SU-DHL-6 (cell line): Measurements from ENCODE around the gene NIPSNAP2.

Experiments
- H2AFZ ChIP-seq: fragments of 200-600 bp; sonication (generic); 2 replicates; pipeline ENCODE4 v1.6.1; 2014; ENCODE audit warnings: low read depth, mild to moderate bottlenecking, moderate library complexity, mixed read lengths, antibody characterized with exemption, low read length; ENCODE audit not compliant: severe bottlenecking
- H3F3A ChIP-seq: fragments of 200-600 bp; shearing (Covaris generic); 2 replicates; pipeline ENCODE4 v1.6.0; 2016; ENCODE audit warnings: antibody characterized with exemption, mild to moderate bottlenecking; ENCODE audit not compliant: insufficient read depth
- H3K27ac ChIP-seq: fragments of 200-600 bp; sonication (generic); 2 replicates; pipeline ENCODE4 v1.5.1; 2016; ENCODE audit warnings: low read depth, mild to moderate bottlenecking, low read length, moderate library complexity, mixed read lengths
- H3K27me3 ChIP-seq: fragments of 200-600 bp; sonication (generic), shearing (Covaris generic); 2 replicates; pipeline ENCODE4 v1.6.0; 2014; ENCODE audit warnings: mild to moderate bottlenecking, low read length
- H3K36me3 ChIP-seq: fragments of 200-600 bp; sonication (generic); 2 replicates; pipeline ENCODE4 v1.6.1; 2014; ENCODE audit warnings: mild to moderate bottlenecking, low read length, mixed read lengths
- H3K4me2 ChIP-seq: fragments of 300-600, 200-600 bp; shearing (Covaris generic), sonication (generic); 2 replicates; pipeline ENCODE4 v1.6.0; 2014; ENCODE audit warnings: low read length, low read depth, mild to moderate bottlenecking; ENCODE audit not compliant: poor library complexity, severe bottlenecking
- H3K4me3 ChIP-seq: fragments of 200-600 bp; sonication (generic); 2 replicates; pipeline ENCODE4 v1.5.1; 2014; ENCODE audit warnings: antibody characterized with exemption, low read length, mild to moderate bottlenecking, mixed read lengths; ENCODE audit not compliant: insufficient read depth, poor library complexity, severe bottlenecking
- H3K79me2 ChIP-seq: fragments of 200-600 bp; sonication (generic); 2 replicates; pipeline ENCODE4 v1.6.1; 2014; ENCODE audit warnings: mild to moderate bottlenecking, low read length, moderate library complexity; ENCODE audit not compliant: insufficient read depth
- H3K9ac ChIP-seq: fragments of 200-600 bp; sonication (generic); 2 replicates; pipeline ENCODE4 v1.7.0; 2014; ENCODE audit warnings: mild to moderate bottlenecking, low read length
- H3K9me2 ChIP-seq: fragments of 200-600 bp; sonication (generic); replicated peaks from 2 replicates; pipeline ENCODE4 v1.6.1; 2014; ENCODE audit warnings: low read length; ENCODE audit not compliant: insufficient read depth
- H3K9me3 ChIP-seq: fragments of 200-600 bp; sonication (generic); 2 replicates; pipeline ENCODE4 v1.6.1; 2014; ENCODE audit warnings: low read length, mixed read lengths; ENCODE audit not compliant: insufficient read depth
- H4K20me1 ChIP-seq: fragments of 200-600 bp; sonication (generic); 2 replicates; pipeline ENCODE4 v1.6.1; 2014; ENCODE audit warnings: low read depth, mild to moderate bottlenecking, antibody characterized with exemption, low read length, moderate library complexity, mixed read lengths
- EZH2phosphoT487 ChIP-seq: fragments of 200-600 bp; sonication (generic), shearing (Covaris generic); conservative IDR thresholded peaks from 2 replicates; pipeline ENCODE4 v1.6.1; 2018; ENCODE audit warnings: mild to moderate bottlenecking, antibody characterized with exemption, low read length, moderate library complexity, mixed read lengths
- TF ChIP-seq, protein P1 (sequence below): fragments of 200-600 bp; sonication (generic); IDR thresholded peaks from one replicate; pipeline ENCODE4 v1.5.1; 2017; ENCODE audit warnings: antibody characterized with exemption, mild to moderate bottlenecking, low read length, moderate library complexity; ENCODE audit not compliant: insufficient read depth, poor library complexity, severe bottlenecking

Gene NIPSNAP2

DNA sequence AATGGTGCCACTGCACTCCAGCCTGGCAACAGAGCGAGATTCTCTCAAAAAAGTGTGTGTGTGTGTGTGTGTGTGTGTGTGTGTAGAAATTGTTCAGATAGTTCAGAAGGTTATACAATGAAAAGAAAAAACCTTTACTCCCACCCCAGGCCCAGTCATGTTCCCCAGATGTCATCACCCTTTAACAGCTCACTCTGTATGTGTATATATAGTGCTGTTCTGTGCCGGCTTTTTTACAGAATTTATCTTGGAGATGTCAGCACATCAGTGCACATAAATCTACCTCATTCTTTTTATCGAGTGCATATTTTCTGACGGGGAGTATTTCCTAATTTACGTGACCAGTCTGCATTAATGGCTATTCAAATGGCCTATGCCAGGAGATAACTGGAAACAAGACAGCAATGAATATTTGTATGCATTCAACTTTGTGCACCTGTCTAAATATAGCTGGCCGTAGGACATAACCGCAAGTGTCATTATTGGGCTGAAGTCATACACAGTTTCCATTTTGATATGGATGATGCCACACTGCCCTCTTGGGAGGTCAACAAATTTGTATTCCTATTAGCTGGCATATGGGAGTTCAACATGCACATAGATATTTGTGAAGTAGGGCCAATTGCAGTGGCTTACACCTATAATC is 11.7 kb downstream of the NIPSNAP2 start:
- no peaks in the 10 kb centered on the region for H3K79me2 ChIP-seq
- H4K20me1 ChIP-seq: no peaks in the 10 kb centered on the region

DNA sequence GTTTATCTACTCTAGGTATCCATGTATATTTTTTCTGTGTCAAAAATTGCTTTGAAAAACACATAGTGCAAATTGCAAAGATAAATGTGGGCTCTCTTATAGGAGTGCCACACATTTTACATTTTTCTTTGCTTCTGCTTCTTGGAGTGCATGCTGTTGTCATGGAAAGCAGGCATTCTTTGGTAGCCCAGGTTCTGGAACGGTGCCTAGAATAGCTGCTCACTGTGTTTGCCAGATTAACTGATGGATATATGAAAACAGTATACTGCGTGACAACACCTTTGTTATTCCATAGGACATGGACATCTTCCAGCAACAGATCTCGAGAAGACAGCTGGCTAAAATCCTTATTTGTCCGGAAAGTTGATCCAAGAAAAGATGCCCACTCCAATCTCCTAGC is 13.4 kb downstream of the NIPSNAP2 start:
- H3K9ac ChIP-seq: no peak overlapping the region
- H3K4me3 ChIP-seq: no peak overlapping the region
- peaks cover 2% of the 10 kb centered on the region; the same call in 1 of the 2 replicates for H3K36me3 ChIP-seq
- TF ChIP-seq, protein P1, sequence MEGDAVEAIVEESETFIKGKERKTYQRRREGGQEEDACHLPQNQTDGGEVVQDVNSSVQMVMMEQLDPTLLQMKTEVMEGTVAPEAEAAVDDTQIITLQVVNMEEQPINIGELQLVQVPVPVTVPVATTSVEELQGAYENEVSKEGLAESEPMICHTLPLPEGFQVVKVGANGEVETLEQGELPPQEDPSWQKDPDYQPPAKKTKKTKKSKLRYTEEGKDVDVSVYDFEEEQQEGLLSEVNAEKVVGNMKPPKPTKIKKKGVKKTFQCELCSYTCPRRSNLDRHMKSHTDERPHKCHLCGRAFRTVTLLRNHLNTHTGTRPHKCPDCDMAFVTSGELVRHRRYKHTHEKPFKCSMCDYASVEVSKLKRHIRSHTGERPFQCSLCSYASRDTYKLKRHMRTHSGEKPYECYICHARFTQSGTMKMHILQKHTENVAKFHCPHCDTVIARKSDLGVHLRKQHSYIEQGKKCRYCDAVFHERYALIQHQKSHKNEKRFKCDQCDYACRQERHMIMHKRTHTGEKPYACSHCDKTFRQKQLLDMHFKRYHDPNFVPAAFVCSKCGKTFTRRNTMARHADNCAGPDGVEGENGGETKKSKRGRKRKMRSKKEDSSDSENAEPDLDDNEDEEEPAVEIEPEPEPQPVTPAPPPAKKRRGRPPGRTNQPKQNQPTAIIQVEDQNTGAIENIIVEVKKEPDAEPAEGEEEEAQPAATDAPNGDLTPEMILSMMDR: no peak
- no peak for TF ChIP-seq EZH2phosphoT487
- no peaks in the 10 kb centered on the region for H3K79me2 ChIP-seq
- no peaks in the 10 kb centered on the region for H3F3A ChIP-seq
- no peaks in the 10 kb centered on the region for H4K20me1 ChIP-seq
- no peak overlapping the region for H3K4me2 ChIP-seq
- H3K9me3 ChIP-seq: no peaks in the 10 kb centered on the region
- H2AFZ ChIP-seq: no peak overlapping the region
- H3K27ac ChIP-seq: no peak overlapping the region
- H3K9me2 ChIP-seq: no peaks in the 10 kb centered on the region
- no peaks in the 10 kb centered on the region for H3K27me3 ChIP-seq

More for the DNA sequence above, 11.7 kb downstream of the NIPSNAP2 start:
- Histone ChIP-seq H3K9me2 (no peaks in the 10 kb centered on the region), H3K9me3 (no peaks in the 10 kb centered on the region), H3K4me3 (no peak overlapping the region), H3K4me2 (no peak overlapping the region), H3K9ac (no peak overlapping the region), H3K36me3 (no peaks in the 10 kb centered on the region), H3K27ac (no peak overlapping the region), H2AFZ (no peak overlapping the region), H3F3A (no peaks in the 10 kb centered on the region), H3K27me3 (no peaks in the 10 kb centered on the region)
- TF ChIP-seq, protein P1: no peak
- TF ChIP-seq EZH2phosphoT487: no peak

DNA sequence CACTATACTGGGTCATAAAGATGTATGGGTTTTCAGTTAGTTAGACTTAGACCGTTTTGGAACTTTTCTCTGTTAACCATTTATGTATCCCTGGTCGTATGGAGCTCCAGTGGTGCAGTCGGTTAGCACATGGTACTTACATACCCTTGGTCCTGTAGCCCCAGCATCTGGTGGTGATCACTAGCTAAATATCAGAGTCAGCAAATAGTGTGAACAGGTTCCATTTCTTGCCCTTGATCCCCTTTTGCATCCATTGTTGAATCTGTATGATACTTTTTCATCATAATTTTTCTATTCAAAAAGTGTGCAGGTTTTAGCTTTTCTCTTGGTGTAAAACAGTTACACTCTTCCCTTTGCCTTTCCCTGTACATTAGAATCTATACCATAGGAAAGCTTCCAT is 15.9 kb downstream of the NIPSNAP2 start:
- H3K9me2 ChIP-seq: no peaks in the 10 kb centered on the region
- H3K9ac ChIP-seq: no peak overlapping the region
- no peaks in the 10 kb centered on the region for H3K27me3 ChIP-seq
- H2AFZ ChIP-seq: no peak overlapping the region
- no peaks in the 10 kb centered on the region for H3K79me2 ChIP-seq
- no peak overlapping the region for H3K4me2 ChIP-seq
- no peak overlapping the region for H3K27ac ChIP-seq
- H3F3A ChIP-seq: no peaks in the 10 kb centered on the region
- TF ChIP-seq, protein P1: no peak
- TF ChIP-seq EZH2phosphoT487: no peak
- H4K20me1 ChIP-seq: no peaks in the 10 kb centered on the region
- H3K4me3 ChIP-seq: no peak overlapping the region
- H3K9me3 ChIP-seq: no peaks in the 10 kb centered on the region
- H3K36me3 ChIP-seq: peaks cover 9% of the 10 kb centered on the region; the same call in 1 of the 2 replicates
